Keratinocyte (primary cell): Measurements from ENCODE around the gene SEC14L5. TPM values are rescaled to one million over a fixed set of nuclear protein-coding genes. Genes with fewer than 3 reads are reported as not detected.

Experiments
- DNase-seq: peaks from one replicate; pipeline ENCODE4 v3.0.0-alpha.2; 2011; ENCODE audit warnings: low read depth, missing footprints, low spot score
- FAIRE-seq: peaks from 2 replicates; lab custom pipeline; 2011; peaks lifted over from hg19 to GRCh38; lab: Jason Lieb, UNC
- H2AFZ ChIP-seq: 2 replicates; pipeline ENCODE4 v1.6.0; 2012; ENCODE audit warnings: low read length, control low read depth, inconsistent platforms; ENCODE audit not compliant: control insufficient read depth
- H3K27ac ChIP-seq: 2 replicates; pipeline ENCODE4 v1.5.1; 2011; ENCODE audit warnings: low read length; ENCODE audit not compliant: control insufficient read depth, insufficient read depth
- H3K27me3 ChIP-seq: 3 replicates; pipeline ENCODE4 v1.6.0; 2011; ENCODE audit warnings: low read length; ENCODE audit not compliant: control insufficient read depth, insufficient read depth; ENCODE audit errors: extremely low read depth
- H3K36me3 ChIP-seq, 2 experiments: 2 replicates in 1 of 2; 3 replicates in 1 of 2; pipeline ENCODE4 v1.5.1; 2011; ENCODE audit warnings: low read length in 2 of 2, mild to moderate bottlenecking in 1 of 2; ENCODE audit not compliant: control insufficient read depth in 2 of 2, insufficient read depth in 2 of 2; ENCODE audit errors: extremely low read depth in 1 of 2
- H3K4me1 ChIP-seq: 3 replicates; pipeline ENCODE4 v1.5.1; 2011; ENCODE audit warnings: low read length; ENCODE audit not compliant: control insufficient read depth, insufficient read depth; ENCODE audit errors: extremely low read depth
- H3K4me2 ChIP-seq: 3 replicates; pipeline ENCODE4 v1.6.0; 2011; ENCODE audit warnings: low read depth, low read length; ENCODE audit not compliant: control insufficient read depth, insufficient read depth; ENCODE audit errors: extremely low read depth
- H3K4me3 ChIP-seq, 3 experiments: fragments of 200-600 bp in 1 of 3; sonication (generic) in 1 of 3; 2 replicates in 2 of 3; 3 replicates in 1 of 3; pipeline ENCODE4 v1.5.1; 2011 to 2016; ENCODE audit warnings: low read length in 3 of 3, mild to moderate bottlenecking in 3 of 3, control low read depth in 2 of 3, inconsistent platforms in 1 of 3, low read depth in 1 of 3, mixed read lengths in 1 of 3, mixed run types in 1 of 3, moderate library complexity in 1 of 3; ENCODE audit not compliant: control insufficient read depth in 2 of 3, insufficient read depth in 2 of 3; ENCODE audit errors: extremely low read depth in 1 of 3
- H3K79me2 ChIP-seq: 2 replicates; pipeline ENCODE4 v1.6.0; 2012; ENCODE audit warnings: low read length; ENCODE audit not compliant: control insufficient read depth, insufficient read depth
- H3K9ac ChIP-seq: 3 replicates; pipeline ENCODE4 v1.6.0; 2011; ENCODE audit warnings: low read length; ENCODE audit not compliant: control insufficient read depth, insufficient read depth; ENCODE audit errors: extremely low read depth
- H3K9me1 ChIP-seq: 3 replicates; pipeline ENCODE4 v1.6.0; 2011; ENCODE audit warnings: low read length; ENCODE audit not compliant: control insufficient read depth, insufficient read depth; ENCODE audit errors: extremely low read depth
- H3K9me3 ChIP-seq: 2 replicates; pipeline ENCODE4 v1.5.1; 2012; ENCODE audit warnings: low read depth, low read length; ENCODE audit not compliant: control insufficient read depth
- H4K20me1 ChIP-seq: 3 replicates; pipeline ENCODE4 v1.6.0; 2011; ENCODE audit warnings: low read length; ENCODE audit not compliant: control insufficient read depth, insufficient read depth; ENCODE audit errors: extremely low read depth
- EZH2 ChIP-seq: IDR thresholded peaks from one replicate; pipeline ENCODE4 v1.6.1; 2012; ENCODE audit warnings: inconsistent platforms, mild to moderate bottlenecking, low read length, moderate library complexity
- dilution Hi-C: fragments of 300-500 bp; cut with MboI; formaldehyde crosslinking; loops from one replicate; pipeline ENCODE4 v1.7.0; 2020; ENCODE audit warnings: low sequenced_read_pairs; ENCODE audit not compliant: extremely low pct_ligation_motif_present
- polyA plus RNA-seq, 5 experiments: library from polyadenylated mRNA; depleted of rRNA in 3 of 5; stranded (reverse) in 3 of 5; stranded (forward) in 1 of 5; unstranded in 1 of 5; fragments of >200 nt; gene quantifications; 1 replicate in 1 of 5; 2 replicates in 3 of 5; 3 replicates in 1 of 5; pipeline versions ENCODE4 v1.2.1 to v1.2.3, GENCODE V29; 2011 to 2012; ENCODE audit warnings: missing spikeins in 2 of 5, low read depth in 1 of 5, low replicate concordance in 1 of 5
- TF ChIP-seq, protein P1 (sequence below), 3 experiments: IDR thresholded peaks in 1 of 3; conservative IDR thresholded peaks in 1 of 3; optimal IDR thresholded peaks in 1 of 3; 2 replicates in 2 of 3; 3 replicates in 1 of 3; pipeline versions ENCODE3 to v1.5.1; 2011; ENCODE audit warnings: low read length in 3 of 3, mild to moderate bottlenecking in 3 of 3, moderate library complexity in 2 of 3, control low read depth in 1 of 3, inconsistent platforms in 1 of 3; ENCODE audit not compliant: insufficient read depth in 2 of 3; ENCODE audit errors: extremely low read depth in 1 of 3

SEC14L5 gene
- polyA plus RNA-seq, 1 donor (not counting 4 experiments of a cell fraction or from before 2014, with no cell fraction given), result 0.08 TPM

DNA sequence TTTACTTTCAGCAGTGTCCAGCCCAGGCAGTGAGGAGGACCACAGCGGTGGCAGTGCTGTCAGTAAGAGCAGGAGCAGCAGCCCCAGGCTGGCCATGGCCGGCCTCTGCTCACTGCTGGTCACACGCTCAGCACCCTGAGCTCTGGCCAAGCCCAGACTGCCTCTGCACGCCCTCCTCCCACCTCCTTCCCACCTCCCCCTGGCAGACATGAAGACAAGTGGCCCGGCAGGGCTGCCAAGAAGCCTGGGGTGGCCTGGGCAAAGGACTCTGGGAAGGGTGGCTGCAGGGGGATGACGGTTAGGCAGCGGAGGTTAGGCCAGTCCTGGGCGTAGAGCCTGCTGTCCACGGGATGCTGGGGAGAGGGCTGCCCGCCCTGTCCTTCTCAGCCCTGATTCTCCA, 107.7 kb downstream of the SEC14L5 start, which contains the start of gene C16orf89:
C16orf89 (minus strand) TSS at position 144 of the 400 bp plus-strand sequence; CDS start at position 96, 48 bp downstream.
- Histone ChIP-seq H3K27ac (no peak within 1 kb of the TSS), H3K9ac (no peak within 1 kb of the TSS), H3K4me3 (no peak within 1 kb of the TSS), H3K9me1 (no peaks in the 10 kb centered on the region), H3K4me1 (no peaks in the 10 kb centered on the region), H4K20me1 (no peaks in the 10 kb centered on the region), H3K79me2 (no peaks in the 10 kb centered on the region), H3K4me2 (no peak within 1 kb of the TSS), H3K36me3 (no peaks in the 10 kb centered on the region), H3K27me3 (peaks cover 5% of the 10 kb centered on the region), H3K9me3 (no peaks in the 10 kb centered on the region), H2AFZ (no peak within 1 kb of the TSS)
- FAIRE-seq (no peak), DNase-seq (no peak)
- TF ChIP-seq, protein P1, sequence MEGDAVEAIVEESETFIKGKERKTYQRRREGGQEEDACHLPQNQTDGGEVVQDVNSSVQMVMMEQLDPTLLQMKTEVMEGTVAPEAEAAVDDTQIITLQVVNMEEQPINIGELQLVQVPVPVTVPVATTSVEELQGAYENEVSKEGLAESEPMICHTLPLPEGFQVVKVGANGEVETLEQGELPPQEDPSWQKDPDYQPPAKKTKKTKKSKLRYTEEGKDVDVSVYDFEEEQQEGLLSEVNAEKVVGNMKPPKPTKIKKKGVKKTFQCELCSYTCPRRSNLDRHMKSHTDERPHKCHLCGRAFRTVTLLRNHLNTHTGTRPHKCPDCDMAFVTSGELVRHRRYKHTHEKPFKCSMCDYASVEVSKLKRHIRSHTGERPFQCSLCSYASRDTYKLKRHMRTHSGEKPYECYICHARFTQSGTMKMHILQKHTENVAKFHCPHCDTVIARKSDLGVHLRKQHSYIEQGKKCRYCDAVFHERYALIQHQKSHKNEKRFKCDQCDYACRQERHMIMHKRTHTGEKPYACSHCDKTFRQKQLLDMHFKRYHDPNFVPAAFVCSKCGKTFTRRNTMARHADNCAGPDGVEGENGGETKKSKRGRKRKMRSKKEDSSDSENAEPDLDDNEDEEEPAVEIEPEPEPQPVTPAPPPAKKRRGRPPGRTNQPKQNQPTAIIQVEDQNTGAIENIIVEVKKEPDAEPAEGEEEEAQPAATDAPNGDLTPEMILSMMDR (optimal IDR thresholded peaks at IDR 0.05 in 1 of 3, IDR thresholded peaks at IDR 0.05 in 1 of 3, conservative IDR thresholded peaks at IDR 0.05 in 1 of 3; ENCODE audit: extremely low read depth in 1 of 3, insufficient read depth in 2 of 3, low read length in 3 of 3), result no peak
- TF ChIP-seq EZH2, result no peak
- dilution Hi-C loops, result no loop called here

DNA sequence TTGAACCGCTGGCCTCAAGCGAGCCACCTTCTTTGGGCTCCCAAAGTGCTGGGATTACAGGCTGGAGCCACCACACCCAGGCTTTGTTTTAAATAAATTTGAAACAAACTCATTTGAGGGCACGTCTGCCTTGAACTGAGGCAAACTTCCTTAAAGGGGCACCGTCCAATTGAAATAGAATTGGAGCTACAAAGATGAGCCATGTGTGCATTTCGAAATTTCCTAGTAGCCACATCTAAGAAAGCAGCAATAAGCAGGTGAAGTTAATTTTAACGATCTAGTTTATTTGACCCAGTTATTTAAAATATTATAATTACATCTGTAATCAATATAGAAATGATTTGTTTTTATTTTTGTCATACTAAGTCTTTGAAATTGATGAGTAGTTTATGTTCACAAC, 108.4 kb downstream of the SEC14L5 start:
- H3K4me1 ChIP-seq, result peaks cover 4% of the 10 kb centered on the region
- H3K9me3 ChIP-seq, result no peaks in the 10 kb centered on the region
- no peaks in the 10 kb centered on the region for H3K79me2 ChIP-seq
- dilution Hi-C loops, result no loop called here
- no peaks in the 10 kb centered on the region for H4K20me1 ChIP-seq
- no peak overlapping the region for H3K4me3 ChIP-seq
- no peak for TF ChIP-seq EZH2
- no peak overlapping the region for H3K27ac ChIP-seq
- FAIRE-seq (no peak), DNase-seq (no peak)
- H3K4me2 ChIP-seq, result no peak overlapping the region
- no peak overlapping the region for H2AFZ ChIP-seq
- no peaks in the 10 kb centered on the region for H3K9me1 ChIP-seq
- H3K9ac ChIP-seq, result no peak overlapping the region
- H3K36me3 ChIP-seq, result no peaks in the 10 kb centered on the region
- peaks cover 5% of the 10 kb centered on the region for H3K27me3 ChIP-seq

Other genes with a start within 250 kb of the SEC14L5 start
- 9.7 to 14.7 TPM (median 11.7 TPM) in 3 replicates for gene ANKS3, start 224.1 kb upstream of the SEC14L5 start, polyA plus RNA-seq
- gene DNAAF8, start 223.8 kb upstream of the SEC14L5 start, polyA plus RNA-seq, result 0.26 to 0.57 TPM (median 0.33 TPM) in 3 replicates
- 3.3 to 5.2 TPM (median 3.5 TPM) in 3 replicates for gene ZNF500, start 191.2 kb upstream of the SEC14L5 start, polyA plus RNA-seq
- not detected in 3 replicates for gene SEPTIN12, start 170.0 kb upstream of the SEC14L5 start, polyA plus RNA-seq
- gene SMIM22, start 163.0 kb upstream of the SEC14L5 start, polyA plus RNA-seq, result 8.4 to 20.2 TPM (median 10.6 TPM) in 3 replicates
- gene ROGDI, start 155.7 kb upstream of the SEC14L5 start, polyA plus RNA-seq, result 17.3 to 33.2 TPM (median 20.5 TPM) in 3 replicates
- 38.7 to 42.6 TPM (median 39.8 TPM) in 3 replicates for gene GLYR1, start 111.0 kb upstream of the SEC14L5 start, polyA plus RNA-seq
- gene UBN1, start 110.8 kb upstream of the SEC14L5 start, polyA plus RNA-seq, result 9.5 to 19.6 TPM (median 11.5 TPM) in 3 replicates
- 23.5 to 26.6 TPM (median 25.3 TPM) in 3 replicates for gene PPL, start 21.2 kb upstream of the SEC14L5 start, polyA plus RNA-seq
- gene NAGPA, start 75.6 kb downstream of the SEC14L5 start, polyA plus RNA-seq, result 5.0 to 7.3 TPM (median 7.2 TPM) in 3 replicates
- gene C16orf89, start 107.6 kb downstream of the SEC14L5 start, polyA plus RNA-seq, result not detected in 3 replicates
- gene ALG1, start 113.5 kb downstream of the SEC14L5 start, polyA plus RNA-seq, result 25.8 to 30.1 TPM (median 26.6 TPM) in 3 replicates
- gene EEF2KMT, start 139.5 kb downstream of the SEC14L5 start, polyA plus RNA-seq, result 7.6 to 10.2 TPM (median 8.1 TPM) in 3 replicates